Fibroblast of lung (primary cell): ENCODE data around the gene OVCA2. TPM values are rescaled to one million over a fixed set of nuclear protein-coding genes. Genes with fewer than 3 reads are reported as not detected.

ENCODE experiments used
- DNase-seq, 2 donors: peaks; one replicate each; pipeline versions ENCODE4 v3.0.0 to v3.0.0-alpha.2; 2010; ENCODE audit warnings: low read depth in 2 of 2
- H2AFZ ChIP-seq: 2 replicates; pipeline ENCODE4 v1.5.1; 2012; ENCODE audit warnings: low read length, control low read depth, inconsistent platforms
- H3K27ac ChIP-seq: 2 replicates; pipeline ENCODE4 v1.5.1; 2011; ENCODE audit warnings: low read length, control low read depth; ENCODE audit not compliant: insufficient read depth
- H3K27me3 ChIP-seq: 2 replicates; pipeline ENCODE4 v1.5.1; 2011; ENCODE audit warnings: mild to moderate bottlenecking, low read length; ENCODE audit not compliant: control insufficient read depth, insufficient read depth
- H3K36me3 ChIP-seq: 2 replicates; pipeline ENCODE4 v1.5.1; 2011; ENCODE audit warnings: low read length; ENCODE audit not compliant: control insufficient read depth, insufficient read depth
- H3K4me1 ChIP-seq: 2 replicates; pipeline ENCODE4 v1.5.1; 2011; ENCODE audit warnings: low read length; ENCODE audit not compliant: control insufficient read depth, insufficient read depth; ENCODE audit errors: extremely low read depth
- H3K4me2 ChIP-seq: 2 replicates; pipeline ENCODE4 v1.5.1; 2011; ENCODE audit warnings: low read length, control low read depth; ENCODE audit not compliant: insufficient read depth; ENCODE audit errors: extremely low read depth
- H3K4me3 ChIP-seq, 4 experiments: fragments of 200-600 bp in 1 of 4; sonication (generic) in 1 of 4; replicated peaks in 1 of 4; 2 replicates each; pipeline ENCODE4 v1.5.1; 2011 to 2016; ENCODE audit warnings: low read length in 4 of 4, low read depth in 3 of 4, mild to moderate bottlenecking in 3 of 4, control low read depth in 2 of 4, inconsistent platforms in 1 of 4, mixed read lengths in 1 of 4; ENCODE audit not compliant: insufficient read depth in 1 of 4; ENCODE audit errors: control extremely low read depth in 1 of 4
- H3K79me2 ChIP-seq: 2 replicates; pipeline ENCODE4 v1.5.1; 2012; ENCODE audit warnings: mild to moderate bottlenecking, low read length, inconsistent platforms; ENCODE audit not compliant: control insufficient read depth, insufficient read depth
- H3K9ac ChIP-seq: 2 replicates; pipeline ENCODE4 v1.5.1; 2011; ENCODE audit warnings: mild to moderate bottlenecking, low read length, control low read depth; ENCODE audit not compliant: insufficient read depth
- H3K9me3 ChIP-seq: 2 replicates; pipeline ENCODE4 v1.5.1; 2012; ENCODE audit warnings: low read depth, low read length; ENCODE audit not compliant: control insufficient read depth, insufficient read depth
- H4K20me1 ChIP-seq: 2 replicates; pipeline ENCODE4 v1.5.1; 2011; ENCODE audit warnings: low read length; ENCODE audit not compliant: control insufficient read depth, insufficient read depth; ENCODE audit errors: extremely low read depth
- EZH2 ChIP-seq: IDR thresholded peaks from 2 replicates; pipeline ENCODE4 v1.5.1; 2012; ENCODE audit warnings: low read length, control low read depth, mild to moderate bottlenecking; ENCODE audit errors: missing control alignments
- polyA plus RNA-seq, 2 donors: library from polyadenylated mRNA; depleted of rRNA in 1 of 2; stranded (reverse) in 1 of 2; unstranded in 1 of 2; fragments of >200 nt; gene quantifications; 2 replicates each; pipeline ENCODE4 v1.2.1, GENCODE V29; 2011 to 2012; ENCODE audit warnings: missing spikeins in 1 of 2
- total RNA-seq: library from RNA; depleted of rRNA; stranded (reverse); fragments of >200 nt; gene quantifications from 2 replicates; pipeline ENCODE4 v1.2.1, GENCODE V29; 2014
- TF ChIP-seq, protein P1 (sequence below), 2 donors: IDR thresholded peaks in 1 of 2; conservative IDR thresholded peaks in 1 of 2; 1 replicate in 1 of 2; 2 replicates in 1 of 2; pipeline ENCODE4 v1.5.1; 2011 to 2012; ENCODE audit warnings: low read length in 2 of 2, control low read depth in 1 of 2, inconsistent platforms in 1 of 2, low read depth in 1 of 2, mild to moderate bottlenecking in 1 of 2

Gene OVCA2
- total and polyA plus RNA-seq, 2 donors (not counting 1 experiment from before 2014, with no cell fraction given): 27.9 to 40.6 TPM

DNA sequence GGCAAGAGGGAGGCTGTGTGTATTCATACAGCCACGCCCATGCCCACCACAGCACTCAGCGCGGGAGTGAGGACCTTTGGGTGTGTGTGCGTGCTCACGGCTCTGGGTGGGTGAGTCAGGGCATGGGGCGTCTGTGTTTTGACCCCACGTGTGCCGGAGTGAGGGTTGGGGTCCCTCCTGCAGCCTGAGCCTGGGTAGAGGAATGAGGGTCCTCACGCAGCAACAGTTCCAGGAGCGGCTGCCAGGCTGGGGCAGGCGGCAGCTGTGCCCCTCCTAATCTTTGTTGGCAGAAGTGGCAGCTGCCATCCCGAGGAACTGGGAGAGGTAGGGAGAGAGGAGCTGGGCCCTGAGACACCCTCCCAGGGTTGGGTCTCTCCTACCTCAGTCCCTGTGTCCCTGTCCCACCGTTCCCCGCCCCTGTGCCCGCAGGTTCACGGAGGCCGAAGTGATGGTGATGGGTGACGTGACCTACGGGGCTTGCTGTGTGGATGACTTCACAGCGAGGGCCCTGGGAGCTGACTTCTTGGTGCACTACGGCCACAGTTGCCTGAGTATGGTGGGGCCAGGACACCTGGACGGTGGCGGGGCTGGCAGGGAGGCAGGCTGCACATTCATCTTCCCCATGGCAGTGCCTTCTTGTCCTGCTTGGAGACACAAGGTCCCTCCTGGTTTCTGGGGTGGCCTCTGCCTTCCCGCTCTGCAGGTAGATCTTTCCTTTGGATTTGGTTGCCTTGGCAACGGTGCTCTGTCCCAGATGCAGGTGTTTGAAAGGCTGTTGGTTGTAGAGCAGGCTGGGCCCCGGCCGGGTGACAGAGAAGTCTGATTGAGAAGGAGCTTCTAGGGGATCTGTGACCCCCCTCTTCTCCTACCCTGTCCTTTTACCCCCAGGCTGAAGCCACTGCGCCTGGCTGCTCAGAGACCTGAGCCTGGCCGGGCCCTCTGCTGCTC is 6.0 kb upstream of the OVCA2 start:
- TF ChIP-seq EZH2: no peak
- TF ChIP-seq, protein P1, sequence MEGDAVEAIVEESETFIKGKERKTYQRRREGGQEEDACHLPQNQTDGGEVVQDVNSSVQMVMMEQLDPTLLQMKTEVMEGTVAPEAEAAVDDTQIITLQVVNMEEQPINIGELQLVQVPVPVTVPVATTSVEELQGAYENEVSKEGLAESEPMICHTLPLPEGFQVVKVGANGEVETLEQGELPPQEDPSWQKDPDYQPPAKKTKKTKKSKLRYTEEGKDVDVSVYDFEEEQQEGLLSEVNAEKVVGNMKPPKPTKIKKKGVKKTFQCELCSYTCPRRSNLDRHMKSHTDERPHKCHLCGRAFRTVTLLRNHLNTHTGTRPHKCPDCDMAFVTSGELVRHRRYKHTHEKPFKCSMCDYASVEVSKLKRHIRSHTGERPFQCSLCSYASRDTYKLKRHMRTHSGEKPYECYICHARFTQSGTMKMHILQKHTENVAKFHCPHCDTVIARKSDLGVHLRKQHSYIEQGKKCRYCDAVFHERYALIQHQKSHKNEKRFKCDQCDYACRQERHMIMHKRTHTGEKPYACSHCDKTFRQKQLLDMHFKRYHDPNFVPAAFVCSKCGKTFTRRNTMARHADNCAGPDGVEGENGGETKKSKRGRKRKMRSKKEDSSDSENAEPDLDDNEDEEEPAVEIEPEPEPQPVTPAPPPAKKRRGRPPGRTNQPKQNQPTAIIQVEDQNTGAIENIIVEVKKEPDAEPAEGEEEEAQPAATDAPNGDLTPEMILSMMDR (conservative IDR thresholded peaks at IDR 0.05 in 1 of 2, IDR thresholded peaks at IDR 0.05 in 1 of 2; ENCODE audit: low read depth in 1 of 2, low read length in 2 of 2): no peak
- H3K27me3 ChIP-seq: no peaks in the 10 kb centered on the region
- H3K79me2 ChIP-seq: peaks cover 5% of the 10 kb centered on the region
- peaks cover 18% of the 10 kb centered on the region for H3K36me3 ChIP-seq
- H3K9ac ChIP-seq: no peak overlapping the region
- H3K4me1 ChIP-seq: peaks cover 13% of the 10 kb centered on the region
- no peak overlapping the region for H2AFZ ChIP-seq
- H4K20me1 ChIP-seq: no peaks in the 10 kb centered on the region
- DNase-seq: no peak
- no peak overlapping the region for H3K4me3 ChIP-seq
- no peak overlapping the region for H3K4me2 ChIP-seq
- H3K27ac ChIP-seq: no peak overlapping the region
- H3K9me3 ChIP-seq: no peaks in the 10 kb centered on the region

DNA sequence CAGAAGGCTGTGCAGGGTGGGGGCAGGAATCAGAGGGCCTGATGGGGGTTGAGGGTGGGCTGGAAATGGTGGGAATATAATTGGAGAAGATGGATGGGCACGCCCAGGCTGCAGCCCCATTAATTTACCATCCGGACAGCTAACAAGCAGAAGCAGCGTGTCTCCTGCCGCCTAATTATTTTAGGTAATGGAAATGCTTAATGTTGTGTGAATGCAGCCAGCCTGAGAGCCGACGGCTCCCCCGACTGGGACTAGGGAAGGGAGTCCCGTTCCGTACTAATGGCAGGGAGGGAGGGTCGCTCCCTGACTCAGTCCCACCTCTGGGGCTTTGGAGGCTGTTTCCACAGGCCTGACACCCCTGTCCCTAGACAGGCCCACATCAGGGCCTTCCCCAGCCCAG is 4.7 kb upstream of the OVCA2 start:
- no peaks in the 10 kb centered on the region for H3K9me3 ChIP-seq
- no peaks in the 10 kb centered on the region for H3K27me3 ChIP-seq
- no peak overlapping the region for H3K9ac ChIP-seq
- TF ChIP-seq, protein P1 (conservative IDR thresholded peaks at IDR 0.05 in 1 of 2, IDR thresholded peaks at IDR 0.05 in 1 of 2; ENCODE audit: low read depth in 1 of 2, low read length in 2 of 2): no peak
- TF ChIP-seq EZH2: no peak
- H3K27ac ChIP-seq: no peak overlapping the region
- no peak overlapping the region for H3K4me2 ChIP-seq
- H3K4me1 ChIP-seq: peaks cover 12% of the 10 kb centered on the region
- H3K79me2 ChIP-seq: peaks cover 2% of the 10 kb centered on the region
- DNase-seq: no peak
- peaks cover 18% of the 10 kb centered on the region for H3K36me3 ChIP-seq
- H4K20me1 ChIP-seq: no peaks in the 10 kb centered on the region
- no peak overlapping the region for H2AFZ ChIP-seq
- H3K4me3 ChIP-seq: no peak overlapping the region

DNA sequence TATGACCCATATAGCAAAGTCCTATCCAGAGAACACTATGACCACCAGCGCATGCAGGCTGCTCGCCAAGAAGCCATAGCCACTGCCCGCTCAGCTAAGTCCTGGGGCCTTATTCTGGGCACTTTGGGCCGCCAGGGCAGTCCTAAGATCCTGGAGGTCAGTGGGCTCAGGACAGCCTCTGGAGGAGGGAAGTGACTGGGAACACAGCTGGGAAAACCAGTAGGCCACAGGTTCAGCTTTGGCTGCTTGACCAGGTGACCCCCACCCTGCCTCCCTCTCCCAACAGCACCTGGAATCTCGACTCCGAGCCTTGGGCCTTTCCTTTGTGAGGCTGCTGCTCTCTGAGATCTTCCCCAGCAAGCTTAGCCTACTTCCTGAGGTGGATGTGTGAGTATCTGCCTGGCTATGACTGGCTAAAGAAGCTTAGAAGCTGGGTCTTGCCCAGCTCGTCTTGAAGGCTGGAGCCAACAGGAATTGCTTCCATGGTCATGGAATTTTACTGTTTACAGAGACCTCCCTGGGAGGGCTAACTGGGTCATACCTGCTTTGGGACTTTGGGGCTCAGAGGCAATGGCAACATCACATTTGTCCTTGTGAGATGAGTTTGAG is 1.5 kb upstream of the OVCA2 start:
- Histone ChIP-seq H4K20me1 (no peaks in the 10 kb centered on the region), H2AFZ (no peak overlapping the region), H3K27ac (no peak overlapping the region), H3K79me2 (peaks cover 15% of the 10 kb centered on the region), H3K4me3 (no peak overlapping the region), H3K9ac (no peak overlapping the region), H3K36me3 (peaks cover 20% of the 10 kb centered on the region), H3K9me3 (no peaks in the 10 kb centered on the region), H3K27me3 (no peaks in the 10 kb centered on the region), H3K4me2 (no peak overlapping the region), H3K4me1 (peaks cover 16% of the 10 kb centered on the region)
- TF ChIP-seq, protein P1 (conservative IDR thresholded peaks at IDR 0.05 in 1 of 2, IDR thresholded peaks at IDR 0.05 in 1 of 2; ENCODE audit: low read depth in 1 of 2, low read length in 2 of 2): no peak
- no peak for TF ChIP-seq EZH2
- no peak for DNase-seq
